Caki2 (cell line): ENCODE data around the gene C12orf75. TPM values are rescaled to one million over a fixed set of nuclear protein-coding genes. Genes with fewer than 3 reads are reported as not detected.
"Not testable (repeated sequence)": the region's sequence is repeated elsewhere in the genome, so short reads cannot be mapped to it uniquely, and the experiment has no call there.

Experiments
- DNase-seq: peaks from one replicate; pipeline ENCODE4 v3.0.0-alpha.2; 2015; ENCODE audit warnings: low read depth
- in situ Hi-C: cut with HindIII; loops from 2 replicates; pipeline ENCODE4 v1.10.0; 2016; ENCODE audit warnings: low sequenced_read_pairs, low pct_unique_long_range_greater_than_20kb, mixed read lengths
- total RNA-seq: library from RNA; depleted of rRNA; stranded (reverse); fragments of >200 nt; shearing (Covaris generic); gene quantifications from 2 replicates; pipeline ENCODE4 v1.2.3, GENCODE V29; 2014; ENCODE audit warnings: low replicate concordance; rRNA removed

Gene C12orf75
- total RNA-seq = 195 and 222 TPM in 2 replicates

DNA sequence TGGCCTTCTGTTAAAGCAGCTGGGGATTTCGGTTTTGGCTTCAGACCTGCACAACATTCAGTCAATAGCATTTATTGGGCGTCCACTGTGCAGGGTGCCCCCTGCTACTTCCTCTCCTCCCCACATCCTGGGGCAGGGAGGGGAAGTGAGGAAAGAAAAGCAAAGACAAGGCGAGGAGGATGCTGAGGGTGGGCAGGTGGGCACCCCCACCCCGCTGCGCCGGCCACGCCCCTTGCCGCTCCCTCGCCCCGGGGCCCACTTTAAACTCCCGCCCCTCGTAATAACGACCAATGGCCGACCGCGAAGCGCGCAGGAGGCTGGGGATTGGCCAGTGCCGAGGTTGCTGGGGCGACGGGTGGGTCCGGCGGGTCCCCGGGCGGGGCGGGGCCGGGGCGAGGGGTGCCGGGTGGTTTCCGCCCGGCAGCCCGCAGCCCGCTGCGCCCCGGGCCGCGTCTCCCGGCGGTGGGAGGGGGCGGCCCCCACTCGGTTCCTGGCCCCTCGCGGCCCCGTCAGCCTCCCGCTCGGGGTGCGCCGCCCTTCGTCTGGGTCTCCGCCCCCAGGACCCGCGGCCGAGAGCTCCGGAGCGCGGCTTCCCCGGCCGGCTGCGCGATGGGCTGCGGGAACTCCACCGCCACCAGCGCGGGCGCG is at the start of gene C12orf75:
Gene C12orf75 (plus strand): TSS at position 409 of the 648 bp plus-strand sequence. CDS start 201 bp downstream, at position 610.
- peak; percentile 66 for DNase-seq

DNA sequence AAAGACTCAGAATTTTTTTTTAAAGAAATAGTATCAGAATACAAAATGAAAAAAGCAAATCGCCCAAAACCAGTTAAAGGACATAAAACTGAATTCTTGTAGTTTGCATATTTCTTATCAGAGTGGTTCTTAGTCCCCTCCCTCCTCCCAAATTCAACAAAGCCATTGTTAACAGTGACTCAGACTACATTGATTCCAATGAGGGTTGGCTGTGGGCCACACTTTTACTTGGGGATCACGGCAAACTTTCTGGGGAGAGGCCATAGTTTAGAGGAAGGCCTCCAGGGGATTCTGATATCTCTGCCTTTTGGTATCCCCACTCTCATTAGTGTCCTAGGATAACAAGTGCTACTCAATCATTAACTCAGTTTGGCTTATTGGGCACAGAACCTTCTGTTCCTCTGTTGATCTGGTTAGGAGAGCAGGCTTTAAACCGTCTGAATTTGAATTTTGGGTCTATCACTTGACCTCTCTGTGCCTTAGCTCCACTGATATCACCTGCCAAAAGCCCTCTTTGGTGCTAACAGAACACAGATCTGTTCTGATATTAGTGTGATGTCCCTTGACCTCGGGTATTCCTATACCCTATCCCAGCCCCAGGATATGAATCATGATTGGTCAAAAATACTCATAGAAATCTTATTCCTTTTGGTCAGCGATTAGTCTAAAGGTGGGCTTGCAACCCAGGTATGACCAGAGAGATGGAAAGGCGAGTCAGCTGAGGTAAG is 49.4 kb upstream of the C12orf75 start:
- in situ Hi-C loops = no loop called here
- DNase-seq = no peak

More for the DNA sequence above, at the start of gene C12orf75:
- in situ Hi-C loops = no loop called here

- no peak for DNase-seq
- in situ Hi-C loops = no loop called here
Observed at GRCh38 chr12:105281694-105282049, 48.8 kb upstream of the C12orf75 start.

GRCh38 chr12:105285378-105285777 is 45.1 kb upstream of the C12orf75 start:
- in situ Hi-C loops = no loop called here
- no peak for DNase-seq

GRCh38 chr12:105287408-105287807 is 43.1 kb upstream of the C12orf75 start:
- in situ Hi-C loops = no loop called here
- no peak for DNase-seq

DNA sequence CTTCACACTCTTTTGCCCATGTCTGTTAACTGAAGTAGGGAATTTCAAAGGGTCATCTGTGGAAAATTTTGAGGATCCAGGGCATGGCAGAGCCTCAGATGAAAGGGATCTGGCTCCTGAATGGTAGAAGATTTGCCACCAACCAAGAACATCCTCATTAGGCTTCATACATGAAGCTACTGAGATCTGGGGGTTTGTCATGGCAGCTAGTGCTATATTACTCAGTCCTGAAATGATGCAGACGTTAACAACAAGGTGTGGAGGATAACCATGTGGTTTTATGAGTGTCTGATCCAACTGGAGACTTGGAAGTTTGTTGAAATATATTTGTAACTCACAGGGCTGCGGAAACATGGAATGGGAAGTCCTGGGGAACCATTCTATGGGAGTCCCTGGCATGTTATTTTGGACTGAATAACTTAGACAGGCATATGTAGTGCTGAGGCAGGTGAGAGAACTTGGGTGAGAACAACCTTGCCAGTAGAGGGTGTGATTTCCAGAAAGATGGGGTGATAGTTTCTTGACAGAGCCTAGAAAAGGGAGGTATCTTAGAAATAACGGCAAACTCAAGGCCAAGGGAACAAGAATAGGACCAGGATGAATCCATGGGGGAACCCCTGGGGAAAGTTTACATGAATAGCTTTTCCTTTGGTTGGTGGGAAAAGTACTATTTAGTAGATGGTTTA is 42.0 kb upstream of the C12orf75 start:
- in situ Hi-C loops = no loop called here
- DNase-seq = no peak

- in situ Hi-C loops = no loop called here
- DNase-seq = no peak
Observed at GRCh38 chr12:105289114-105289904, 41.2 kb upstream of the C12orf75 start.

- in situ Hi-C loops = no loop called here
Observed at GRCh38 chr12:105291531-105291930, 39.0 kb upstream of the C12orf75 start.

GRCh38 chr12:105292705-105293104 is 37.8 kb upstream of the C12orf75 start:
- in situ Hi-C loops = no loop called here
- DNase-seq = no peak

More at GRCh38 chr12:105291531-105291930, 39.0 kb upstream of the C12orf75 start:
- no peak for DNase-seq

DNA sequence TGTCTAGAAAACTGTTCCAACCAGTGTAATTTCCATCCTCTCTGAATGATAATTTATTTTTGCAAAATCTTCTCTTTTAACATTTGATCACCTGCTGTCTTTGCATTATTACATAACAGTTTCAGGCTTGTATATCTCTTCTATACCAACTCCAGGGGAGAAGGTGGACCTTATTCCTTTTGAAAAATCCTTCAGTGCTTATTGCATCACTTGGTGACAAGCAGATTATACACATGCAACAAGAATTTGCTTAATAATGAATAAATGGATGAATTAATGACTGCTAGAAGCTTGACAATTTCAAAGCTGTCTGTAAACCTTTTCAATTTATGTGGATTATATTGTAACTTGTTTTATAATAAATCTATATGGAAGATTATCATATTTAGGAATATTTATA is 37.3 kb upstream of the C12orf75 start:
- no peak for DNase-seq
- in situ Hi-C loops = no loop called here

DNA sequence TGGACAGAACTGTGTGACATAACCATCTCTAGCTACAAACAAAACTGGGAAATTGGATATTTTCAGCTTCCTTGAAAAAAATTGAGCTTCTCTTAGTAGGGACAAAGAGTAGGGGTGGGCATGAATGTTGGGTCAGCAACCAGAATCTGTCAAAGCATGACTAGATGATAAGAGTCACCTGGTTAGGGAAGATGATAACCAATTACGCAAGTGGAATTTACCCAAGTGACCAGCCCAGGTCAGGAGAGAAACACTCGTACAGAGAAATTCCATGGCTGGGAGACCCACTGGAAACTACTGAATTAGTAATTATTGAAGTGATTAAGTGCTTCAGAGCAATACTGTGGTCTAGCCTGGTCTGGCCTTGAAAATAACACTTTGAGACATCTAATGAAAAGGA is 36.3 kb upstream of the C12orf75 start:
- DNase-seq = no peak
- in situ Hi-C loops = no loop called here

GRCh38 chr12:105294886-105295479 is 35.5 kb upstream of the C12orf75 start:
- in situ Hi-C loops = no loop called here
- DNase-seq = no peak

DNA sequence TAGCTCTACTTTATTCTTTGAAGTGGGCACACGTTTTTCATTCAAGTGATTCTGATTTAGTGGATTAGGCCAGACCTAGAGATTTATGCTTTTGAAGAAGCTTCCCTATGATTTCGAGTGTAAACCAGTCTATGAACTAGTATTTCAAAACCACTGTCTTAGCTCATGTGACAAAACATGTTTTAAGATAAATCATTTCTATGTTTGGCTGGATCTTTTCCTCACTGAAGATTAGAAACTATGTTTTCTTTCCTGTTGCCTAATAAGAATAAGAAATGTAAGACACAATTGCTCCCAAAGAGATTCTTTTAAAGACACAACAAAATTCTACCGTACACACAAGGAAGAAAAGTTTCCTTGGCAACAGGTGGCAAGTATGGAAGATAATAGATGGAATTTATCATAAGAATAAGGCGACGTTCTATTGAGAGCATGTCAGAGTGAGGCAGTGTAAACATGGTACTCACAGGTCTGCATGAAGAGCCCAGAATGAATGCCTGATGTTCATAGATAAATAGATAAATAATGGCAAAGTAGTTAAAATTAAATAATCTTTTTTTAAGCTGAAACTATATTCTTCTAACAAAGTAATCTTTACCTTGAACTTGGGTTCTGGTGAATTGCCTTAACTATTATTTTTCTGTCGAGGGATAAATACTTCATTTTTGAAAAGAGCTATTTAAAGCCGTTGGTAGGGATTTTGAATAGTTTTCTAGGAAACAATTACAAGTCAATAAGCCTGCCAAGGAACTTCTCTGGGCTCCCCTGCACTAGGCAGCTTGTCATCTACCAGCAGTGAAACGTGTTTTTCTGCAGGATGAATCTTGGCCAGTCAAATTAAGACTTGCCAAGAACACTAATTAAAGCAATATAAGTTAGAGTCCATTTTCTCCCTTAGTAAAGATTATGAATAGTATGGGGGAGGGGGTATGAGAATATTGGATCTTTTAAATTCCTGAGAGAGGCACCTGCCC is 34.1 kb upstream of the C12orf75 start:
- DNase-seq = no peak
- in situ Hi-C loops = no loop called here

DNA sequence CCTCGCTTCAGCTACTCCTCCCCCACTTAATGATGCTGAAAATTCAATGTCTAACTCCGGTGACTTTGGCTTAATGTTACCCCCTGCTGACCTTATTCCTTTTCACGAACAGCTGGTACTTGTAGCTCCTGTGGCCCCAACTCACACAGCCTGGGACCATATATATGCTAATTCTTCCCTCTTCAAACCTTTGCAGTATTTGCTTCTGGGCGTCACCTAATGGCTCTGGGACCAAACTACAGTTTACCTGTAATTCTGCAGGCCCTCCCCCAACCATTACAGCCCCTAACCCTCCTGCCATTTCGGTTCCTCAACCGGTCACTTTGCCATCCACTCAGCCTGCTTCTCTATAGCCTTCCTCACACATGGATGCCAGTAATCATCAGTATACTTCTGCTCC is 29.6 kb upstream of the C12orf75 start:
- no peak for DNase-seq
- in situ Hi-C loops = no loop called here

GRCh38 chr12:105301696-105302095 is 28.8 kb upstream of the C12orf75 start:
- in situ Hi-C loops = no loop called here

GRCh38 chr12:105302986-105303385 is 27.5 kb upstream of the C12orf75 start:
- in situ Hi-C loops, DNase-seq: not testable (repeated sequence)

More at GRCh38 chr12:105301696-105302095, 28.8 kb upstream of the C12orf75 start:
- DNase-seq = no peak

- DNase-seq, in situ Hi-C loops: not testable (repeated sequence)
Observed at GRCh38 chr12:105304626-105305025, 25.9 kb upstream of the C12orf75 start.
